Choroid plexus epithelial cell (primary cell): ENCODE data around the gene SLC44A1.
A peak's percentile ranks its signal among the peaks of the same experiment; 100 is the strongest.

Source experiments
- DNase-seq: peaks from one replicate; pipeline ENCODE4 v3.0.0-alpha.2; 2010; ENCODE audit warnings: low read depth
- H3K4me3 ChIP-seq: 2 replicates; pipeline ENCODE4 v1.5.1; 2011; ENCODE audit warnings: low read depth, mild to moderate bottlenecking, control low read depth, low read length, moderate library complexity
- CTCF ChIP-seq: conservative IDR thresholded peaks from 2 replicates; pipeline ENCODE4 v1.5.1; 2011; ENCODE audit warnings: low read depth, mild to moderate bottlenecking, control low read depth, inconsistent platforms, low read length, moderate library complexity

SLC44A1 gene

GRCh38 chr9:105458404-105458803, 214.0 kb downstream of the SLC44A1 start:
- no peak for TF ChIP-seq CTCF
- H3K4me3 ChIP-seq, result no peak overlapping the region
- no peak for DNase-seq

- no peak overlapping the region for H3K4me3 ChIP-seq
- no peak for DNase-seq
- TF ChIP-seq CTCF, result no peak
Measured at GRCh38 chr9:105459336-105459735, 214.9 kb downstream of the SLC44A1 start.

- no peak for TF ChIP-seq CTCF
- H3K4me3 ChIP-seq, result no peak overlapping the region
- peak; percentile 39 for DNase-seq
Measured at GRCh38 chr9:105466898-105467455, 222.5 kb downstream of the SLC44A1 start.

GRCh38 chr9:105468875-105469274, 224.4 kb downstream of the SLC44A1 start:
- TF ChIP-seq CTCF, result no peak
- H3K4me3 ChIP-seq, result no peak overlapping the region

GRCh38 chr9:105473221-105473620, 228.8 kb downstream of the SLC44A1 start:
- H3K4me3 ChIP-seq, result no peak overlapping the region
- TF ChIP-seq CTCF, result no peak
- DNase-seq, result no peak

More at GRCh38 chr9:105468875-105469274, 224.4 kb downstream of the SLC44A1 start:
- no peak for DNase-seq

GRCh38 chr9:105475302-105475701, 230.9 kb downstream of the SLC44A1 start:
- peak; percentile 70 for TF ChIP-seq CTCF
- no peak overlapping the region for H3K4me3 ChIP-seq
- DNase-seq, result peak; percentile 74

GRCh38 chr9:105479846-105480245, 235.4 kb downstream of the SLC44A1 start:
- TF ChIP-seq CTCF, result no peak
- no peak for DNase-seq
- no peak overlapping the region for H3K4me3 ChIP-seq
